ENCODE data around the gene RUSC1. TPM values are rescaled to one million over a fixed set of nuclear protein-coding genes. Genes with fewer than 3 reads are reported as not detected.

The RUSC1 gene
- total RNA-seq, 1 experiment from 2014 or later, result 44.4 TPM

DNA sequence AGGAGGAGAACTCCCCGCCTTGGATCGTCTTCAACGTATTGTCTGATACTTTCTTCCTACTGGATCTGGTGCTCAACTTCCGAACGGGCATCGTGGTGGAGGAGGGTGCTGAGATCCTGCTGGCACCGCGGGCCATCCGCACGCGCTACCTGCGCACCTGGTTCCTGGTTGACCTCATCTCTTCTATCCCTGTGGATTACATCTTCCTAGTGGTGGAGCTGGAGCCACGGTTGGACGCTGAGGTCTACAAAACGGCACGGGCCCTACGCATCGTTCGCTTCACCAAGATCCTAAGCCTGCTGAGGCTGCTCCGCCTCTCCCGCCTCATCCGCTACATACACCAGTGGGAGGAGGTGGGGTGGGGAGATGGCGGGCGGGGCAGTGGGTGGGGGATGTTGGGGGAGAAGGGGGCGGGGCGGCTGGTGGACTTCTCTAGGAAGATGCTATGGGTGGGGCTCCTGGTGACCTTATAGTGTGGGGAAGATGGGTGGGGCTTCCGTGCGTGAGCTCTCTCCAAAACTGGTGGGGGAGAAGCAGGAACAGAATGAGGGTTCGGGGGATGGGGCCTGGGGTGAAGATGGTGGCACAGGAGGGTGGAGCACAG, 38.1 kb upstream of the RUSC1 start:
- peaks cover 2% of the 10 kb centered on the region; the same call in 1 of the 2 replicates for H3K36me3 ChIP-seq (ENCODE audit: control insufficient read depth, insufficient read depth, low read length)
- ChIA-PET POLR2A (no interaction called here), CTCF (no interaction called here)
- Mint-ChIP-seq H3K36me3 (ENCODE audit: insufficient read depth, unreplicated experiment) (peaks cover 13% of the 10 kb centered on the region), H3K9me3 (ENCODE audit: unreplicated experiment) (no peaks in the 10 kb centered on the region), H3K27ac (ENCODE audit: unreplicated experiment) (no peak overlapping the region), H3K4me3 (ENCODE audit: unreplicated experiment) (no peak overlapping the region), H3K4me1 (ENCODE audit: low read depth, unreplicated experiment) (peaks cover 7% of the 10 kb centered on the region), H3K27me3 (ENCODE audit: insufficient read depth, unreplicated experiment) (no peaks in the 10 kb centered on the region)
- H3K4me3 ChIP-seq (ENCODE audit: low read depth, low read length), result no peak overlapping the region
- TF ChIP-seq, protein P1, sequence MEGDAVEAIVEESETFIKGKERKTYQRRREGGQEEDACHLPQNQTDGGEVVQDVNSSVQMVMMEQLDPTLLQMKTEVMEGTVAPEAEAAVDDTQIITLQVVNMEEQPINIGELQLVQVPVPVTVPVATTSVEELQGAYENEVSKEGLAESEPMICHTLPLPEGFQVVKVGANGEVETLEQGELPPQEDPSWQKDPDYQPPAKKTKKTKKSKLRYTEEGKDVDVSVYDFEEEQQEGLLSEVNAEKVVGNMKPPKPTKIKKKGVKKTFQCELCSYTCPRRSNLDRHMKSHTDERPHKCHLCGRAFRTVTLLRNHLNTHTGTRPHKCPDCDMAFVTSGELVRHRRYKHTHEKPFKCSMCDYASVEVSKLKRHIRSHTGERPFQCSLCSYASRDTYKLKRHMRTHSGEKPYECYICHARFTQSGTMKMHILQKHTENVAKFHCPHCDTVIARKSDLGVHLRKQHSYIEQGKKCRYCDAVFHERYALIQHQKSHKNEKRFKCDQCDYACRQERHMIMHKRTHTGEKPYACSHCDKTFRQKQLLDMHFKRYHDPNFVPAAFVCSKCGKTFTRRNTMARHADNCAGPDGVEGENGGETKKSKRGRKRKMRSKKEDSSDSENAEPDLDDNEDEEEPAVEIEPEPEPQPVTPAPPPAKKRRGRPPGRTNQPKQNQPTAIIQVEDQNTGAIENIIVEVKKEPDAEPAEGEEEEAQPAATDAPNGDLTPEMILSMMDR (IDR thresholded peaks at IDR 0.05; ENCODE audit: insufficient read depth in 1 of 2, low read depth in 1 of 2, low read length in 1 of 2, severe bottlenecking in 1 of 2, unreplicated experiment in 1 of 2), result no peak
- H3K4me1 ChIP-seq, result peaks cover 4% of the 10 kb centered on the region; the same call in 1 of the 2 replicates
- H3K9me3 ChIP-seq, result no peaks in the 10 kb centered on the region
- no peak for DNase-seq
- H3K27me3 ChIP-seq (replicated peaks; ENCODE audit: control insufficient read depth, insufficient read depth, low read length), result no peaks in the 10 kb centered on the region
- no TSS peak for BruUV-seq (replicated peaks)
- intact Hi-C loops (cut with micrococcal nuclease; ENCODE audit: unreplicated experiment), result no loop called here

DNA sequence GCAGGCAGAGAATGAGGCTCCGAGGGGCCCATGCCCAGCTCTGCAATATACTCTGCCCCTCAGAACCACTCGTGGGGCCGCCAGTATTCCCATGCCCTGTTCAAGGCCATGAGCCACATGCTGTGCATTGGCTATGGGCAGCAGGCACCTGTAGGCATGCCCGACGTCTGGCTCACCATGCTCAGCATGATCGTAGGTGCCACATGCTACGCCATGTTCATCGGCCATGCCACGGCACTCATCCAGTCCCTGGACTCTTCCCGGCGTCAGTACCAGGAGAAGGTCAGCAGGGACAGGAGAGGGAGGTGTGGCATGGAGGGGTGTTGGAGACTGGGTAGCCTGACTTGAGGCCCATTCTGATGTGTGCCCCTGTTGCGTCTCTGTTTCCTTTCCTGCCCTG, 36.2 kb upstream of the RUSC1 start:
- Mint-ChIP-seq H3K27me3 (ENCODE audit: insufficient read depth, unreplicated experiment) (no peaks in the 10 kb centered on the region), H3K4me1 (ENCODE audit: low read depth, unreplicated experiment) (no peaks in the 10 kb centered on the region), H3K4me3 (ENCODE audit: unreplicated experiment) (no peak overlapping the region), H3K27ac (ENCODE audit: unreplicated experiment) (no peak overlapping the region), H3K9me3 (ENCODE audit: unreplicated experiment) (no peaks in the 10 kb centered on the region), H3K36me3 (ENCODE audit: insufficient read depth, unreplicated experiment) (peaks cover 9% of the 10 kb centered on the region)
- BruUV-seq (replicated peaks), result no TSS peak
- no peak overlapping the region for H3K4me3 ChIP-seq (ENCODE audit: low read depth, low read length)
- no peaks in the 10 kb centered on the region for H3K9me3 ChIP-seq
- ChIA-PET POLR2A (no interaction called here), CTCF (no interaction called here)
- peaks cover 2% of the 10 kb centered on the region; the same call in 1 of the 2 replicates for H3K36me3 ChIP-seq (ENCODE audit: control insufficient read depth, insufficient read depth, low read length)
- intact Hi-C loops (cut with micrococcal nuclease; ENCODE audit: unreplicated experiment), result no loop called here
- no peaks in the 10 kb centered on the region for H3K27me3 ChIP-seq (replicated peaks; ENCODE audit: control insufficient read depth, insufficient read depth, low read length)
- TF ChIP-seq, protein P1 (IDR thresholded peaks at IDR 0.05; ENCODE audit: insufficient read depth in 1 of 2, low read depth in 1 of 2, low read length in 1 of 2, severe bottlenecking in 1 of 2, unreplicated experiment in 1 of 2), result no peak
- no peak for DNase-seq
- H3K4me1 ChIP-seq, result peaks cover 4% of the 10 kb centered on the region; the same call in 1 of the 2 replicates

DNA sequence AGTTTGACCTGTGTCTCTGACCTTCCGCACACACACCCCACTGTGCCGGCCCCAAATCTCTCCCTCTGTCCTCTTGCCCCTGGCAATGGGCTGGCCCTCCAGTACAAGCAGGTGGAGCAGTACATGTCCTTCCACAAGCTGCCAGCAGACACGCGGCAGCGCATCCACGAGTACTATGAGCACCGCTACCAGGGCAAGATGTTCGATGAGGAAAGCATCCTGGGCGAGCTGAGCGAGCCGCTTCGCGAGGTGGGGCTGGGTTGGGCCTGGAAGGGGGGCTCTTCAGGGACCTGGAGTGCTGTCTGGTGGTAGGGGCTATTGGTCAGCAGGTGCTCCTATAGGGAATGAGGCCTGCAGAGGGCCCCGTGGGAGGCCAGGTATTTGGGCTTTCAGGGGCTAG, 35.6 kb upstream of the RUSC1 start:
- no peaks in the 10 kb centered on the region for H3K9me3 ChIP-seq
- Mint-ChIP-seq H3K36me3 (ENCODE audit: insufficient read depth, unreplicated experiment) (peaks cover 7% of the 10 kb centered on the region), H3K9me3 (ENCODE audit: unreplicated experiment) (no peaks in the 10 kb centered on the region), H3K4me1 (ENCODE audit: low read depth, unreplicated experiment) (no peaks in the 10 kb centered on the region), H3K4me3 (ENCODE audit: unreplicated experiment) (no peak overlapping the region), H3K27ac (ENCODE audit: unreplicated experiment) (no peak overlapping the region), H3K27me3 (ENCODE audit: insufficient read depth, unreplicated experiment) (no peaks in the 10 kb centered on the region)
- H3K27me3 ChIP-seq (replicated peaks; ENCODE audit: control insufficient read depth, insufficient read depth, low read length), result no peaks in the 10 kb centered on the region
- H3K36me3 ChIP-seq (ENCODE audit: control insufficient read depth, insufficient read depth, low read length), result peaks cover 2% of the 10 kb centered on the region; the same call in 1 of the 2 replicates
- H3K4me1 ChIP-seq, result peaks cover 4% of the 10 kb centered on the region; the same call in 1 of the 2 replicates
- CTCF ChIA-PET, result no interaction called here
- intact Hi-C loops (cut with micrococcal nuclease; ENCODE audit: unreplicated experiment), result no loop called here
- H3K4me3 ChIP-seq (ENCODE audit: low read depth, low read length), result no peak overlapping the region
- POLR2A ChIA-PET, result no interaction called here
- no peak for DNase-seq
- TF ChIP-seq, protein P1 (IDR thresholded peaks at IDR 0.05; ENCODE audit: insufficient read depth in 1 of 2, low read depth in 1 of 2, low read length in 1 of 2, severe bottlenecking in 1 of 2, unreplicated experiment in 1 of 2), result no peak
- no TSS peak for BruUV-seq (replicated peaks)
